IgD-negative memory B cell (primary cell): Measurements from ENCODE around the gene OAS2. TPM values are rescaled to one million over a fixed set of nuclear protein-coding genes. Genes with fewer than 3 reads are reported as not detected.
"Not testable (repeated sequence)": the region's sequence is repeated elsewhere in the genome, so short reads cannot be mapped to it uniquely, and the experiment has no call there.

ENCODE experiments used
- H3K27ac Mint-ChIP-seq, 3 donors: one replicate each; pipeline ENCODE4 v1.8.0; 2020 to 2022; ENCODE audit warnings: mild to moderate bottlenecking in 3 of 3, mixed read lengths in 3 of 3, moderate library complexity in 1 of 3
- H3K27me3 Mint-ChIP-seq: one replicate; pipeline ENCODE4 v1.8.0; 2021; ENCODE audit warnings: mixed read lengths
- H3K36me3 Mint-ChIP-seq: one replicate; pipeline ENCODE4 v1.8.0; 2020; ENCODE audit warnings: mild to moderate bottlenecking, mixed read lengths
- H3K4me1 Mint-ChIP-seq, 3 donors: one replicate each; pipeline ENCODE4 v1.8.0; 2020 to 2022; ENCODE audit warnings: mixed read lengths in 3 of 3, mild to moderate bottlenecking in 1 of 3
- H3K4me3 Mint-ChIP-seq, 4 donors: one replicate each; pipeline ENCODE4 v1.8.0; 2020 to 2022; ENCODE audit warnings: mild to moderate bottlenecking in 4 of 4, mixed read lengths in 4 of 4, moderate library complexity in 3 of 4
- H3K9me3 Mint-ChIP-seq, 3 donors: one replicate each; pipeline ENCODE4 v1.8.0; 2020 to 2021; ENCODE audit warnings: mixed read lengths in 3 of 3, mild to moderate bottlenecking in 1 of 3
- polyA plus RNA-seq: library from polyadenylated mRNA; unstranded; fragments of 300-500 nt; fragmentation: Illumina TruSeq; gene quantifications from one replicate; pipeline ENCODE4 v1.2.3, GENCODE V29; 2021

OAS2 gene
- polyA plus RNA-seq, 1 donor from 2014 or later: 44.7 TPM

DNA sequence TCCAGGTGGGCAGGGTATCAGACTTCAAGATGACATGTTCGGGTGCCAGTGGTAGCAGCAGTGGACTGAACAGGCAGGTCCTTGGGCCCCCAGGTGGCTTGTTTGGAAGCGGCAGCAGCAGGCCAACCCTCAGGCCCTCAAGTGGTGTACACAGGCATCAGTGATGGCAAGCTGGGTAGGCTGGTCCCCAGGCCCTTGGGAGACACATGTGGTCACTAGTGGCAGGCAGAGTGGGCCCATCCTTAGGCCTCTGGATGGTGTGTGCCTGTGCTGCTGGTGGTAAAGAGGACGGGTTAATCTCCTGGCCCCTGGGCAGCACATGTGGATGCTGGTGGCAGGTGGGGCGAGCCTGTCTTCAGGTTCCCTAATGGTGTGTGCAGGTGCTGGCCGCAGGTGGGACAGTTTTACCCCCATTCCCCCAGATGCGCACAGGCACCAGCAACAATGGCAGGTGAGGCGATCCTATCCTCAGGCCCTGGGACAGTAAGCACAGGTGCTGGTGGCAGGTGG lies 8.0 kb downstream of the OAS2 start:
- Mint-ChIP-seq H3K27me3 (no peaks in the 10 kb centered on the region), H3K4me1 (peaks cover 24 to 45% (median 42%) of the 10 kb centered on the region in 3 donors), H3K9me3 (peaks cover 0 to 5% (median 4%) of the 10 kb centered on the region in 3 donors), H3K36me3 (peaks cover 20% of the 10 kb centered on the region), H3K27ac (peak overlapping the region in 1 of 3 donors; percentile 9), H3K4me3 (peak overlapping the region in 1 of 4 donors; percentile 56)

- H3K4me3 Mint-ChIP-seq: no peak overlapping the region
- H3K27me3 Mint-ChIP-seq: no peaks in the 10 kb centered on the region
- H3K27ac Mint-ChIP-seq: peak overlapping the region in 1 of 3 donors; percentile 59
- peaks cover 12% of the 10 kb centered on the region for H3K36me3 Mint-ChIP-seq
- H3K4me1 Mint-ChIP-seq: peaks cover 12 to 35% (median 30%) of the 10 kb centered on the region in 3 donors
- peaks cover 0 to 4% (median 2%) of the 10 kb centered on the region in 3 donors for H3K9me3 Mint-ChIP-seq
Observed at GRCh38 chr12:112987561-112987960, 9.2 kb downstream of the OAS2 start.

DNA sequence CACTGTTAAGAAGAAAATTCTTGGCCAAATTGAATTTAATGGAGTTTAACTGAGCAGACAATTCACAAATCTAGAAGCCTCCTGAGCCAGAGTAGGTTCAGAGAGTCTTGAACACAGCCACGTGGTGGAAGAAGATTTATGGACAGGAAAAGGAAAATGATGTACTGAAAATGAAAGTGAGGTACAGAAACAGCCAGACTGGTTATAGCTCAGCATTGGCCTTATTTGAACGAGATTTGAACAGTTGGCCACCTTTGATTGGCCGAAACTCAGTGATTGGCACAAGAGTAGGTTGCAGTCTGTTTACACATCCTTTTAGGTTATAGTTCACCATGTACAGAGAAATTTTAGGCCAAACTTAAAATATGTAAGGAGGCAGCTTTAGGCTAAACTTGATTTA lies 9.9 kb downstream of the OAS2 start:
- H3K27ac Mint-ChIP-seq: peak overlapping the region; percentile 44 to 65 (median 64)
- peaks cover 16 to 34% (median 27%) of the 10 kb centered on the region in 3 donors for H3K4me1 Mint-ChIP-seq
- peaks cover 15% of the 10 kb centered on the region for H3K36me3 Mint-ChIP-seq
- peak overlapping the region in 1 of 4 donors; percentile 59 for H3K4me3 Mint-ChIP-seq
- peaks cover 0 to 4% (median 2%) of the 10 kb centered on the region in 3 donors for H3K9me3 Mint-ChIP-seq
- no peaks in the 10 kb centered on the region for H3K27me3 Mint-ChIP-seq

DNA sequence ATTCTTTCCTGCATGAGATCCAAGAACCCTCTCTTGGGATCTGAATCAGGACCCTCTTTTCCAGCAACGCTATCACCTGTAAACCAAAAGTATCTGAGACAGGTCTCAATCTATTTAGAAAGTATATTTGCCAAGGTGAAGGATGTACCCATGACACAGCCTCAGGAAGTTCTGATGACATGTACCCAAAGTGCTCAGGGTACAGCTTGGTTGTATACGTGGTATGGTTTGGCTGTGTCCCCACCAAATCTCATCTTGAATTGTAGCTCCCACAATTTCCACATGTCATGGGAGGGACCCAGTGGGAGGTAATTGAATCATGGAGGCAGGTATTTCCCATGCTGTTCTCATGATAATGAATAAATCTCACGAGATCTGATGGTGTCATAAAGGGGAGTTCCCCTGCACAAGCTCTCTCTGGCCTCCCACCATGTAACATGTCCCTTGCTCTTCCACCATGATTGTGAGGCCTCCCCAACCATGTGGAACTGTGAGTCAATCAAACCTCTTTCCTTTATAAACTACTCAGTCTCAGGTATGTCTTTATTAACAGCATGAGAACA lies 10.6 kb downstream of the OAS2 start:
- Mint-ChIP-seq H3K27ac (peak overlapping the region in 1 of 3 donors; percentile 36), H3K4me1 (peaks cover 16 to 31% (median 24%) of the 10 kb centered on the region in 3 donors), H3K36me3 (peaks cover 13% of the 10 kb centered on the region)
- H3K9me3 Mint-ChIP-seq, H3K4me3 Mint-ChIP-seq, H3K27me3 Mint-ChIP-seq: not testable (repeated sequence)

DNA sequence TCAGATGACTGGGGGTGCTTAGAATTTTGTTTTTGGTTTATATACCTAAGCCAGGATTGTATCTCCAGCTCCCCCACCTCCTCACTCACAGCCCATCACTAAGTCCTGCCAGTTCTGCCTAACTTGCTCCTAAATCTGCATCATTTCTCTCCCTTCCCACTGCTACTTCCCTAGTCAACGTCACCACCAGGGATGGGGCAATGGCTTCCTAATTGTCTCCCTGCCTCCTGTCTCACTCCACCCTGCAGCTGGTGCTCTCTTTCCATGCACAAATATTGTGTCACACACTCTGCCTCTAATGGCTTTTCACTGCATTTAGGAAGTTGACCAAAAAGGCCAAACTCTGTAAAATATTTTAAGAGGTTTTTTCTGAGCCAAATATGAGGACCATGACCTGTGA lies 11.5 kb downstream of the OAS2 start:
- no peak overlapping the region for H3K4me3 Mint-ChIP-seq
- peaks cover 18 to 28% (median 18%) of the 10 kb centered on the region in 3 donors for H3K4me1 Mint-ChIP-seq
- H3K36me3 Mint-ChIP-seq: peaks cover 8% of the 10 kb centered on the region
- H3K27ac Mint-ChIP-seq: peak overlapping the region in 2 of 3 donors; percentile 11 to 51
- no peaks in the 10 kb centered on the region for H3K27me3 Mint-ChIP-seq
- peaks cover 0 to 1% (median 0%) of the 10 kb centered on the region in 3 donors for H3K9me3 Mint-ChIP-seq

DNA sequence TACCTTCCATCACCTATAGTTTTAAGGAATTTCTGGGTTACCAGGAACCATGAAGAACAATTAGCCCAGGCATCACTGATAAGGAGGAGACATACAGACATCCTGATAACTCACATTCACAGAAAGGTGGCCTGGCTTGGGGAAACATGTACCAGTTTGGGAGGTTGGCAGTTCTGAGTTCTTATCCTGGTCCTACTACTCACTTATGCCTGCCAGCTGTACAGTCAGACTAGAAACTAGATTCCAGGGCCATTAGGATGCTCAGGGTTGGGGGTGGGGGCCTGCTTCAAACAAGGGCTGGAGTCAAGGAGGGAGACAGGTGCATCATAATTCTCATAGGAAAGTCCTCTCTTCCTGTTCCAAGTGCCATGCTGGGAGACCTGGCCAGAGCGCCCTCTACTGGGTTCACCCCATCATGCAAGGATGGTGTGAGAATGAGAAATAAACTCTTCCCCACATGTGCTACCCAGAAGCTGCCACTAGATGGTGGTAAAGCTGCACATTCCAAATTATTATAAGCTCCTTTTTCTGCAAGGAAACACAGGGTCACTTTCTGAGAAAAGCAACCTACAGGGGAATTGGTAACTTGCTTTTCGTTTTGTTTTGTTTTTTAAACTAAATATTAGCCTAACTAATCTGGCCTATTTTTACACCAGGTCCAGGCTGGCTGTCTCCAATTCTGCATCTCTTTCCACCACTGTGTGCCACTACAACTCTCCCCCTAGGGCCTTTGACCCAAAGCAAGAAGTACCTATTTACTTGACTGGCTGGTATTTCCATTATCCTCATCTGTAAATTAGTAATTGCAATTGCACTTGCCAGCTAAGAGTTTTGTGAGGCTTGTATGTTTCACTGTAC lies 14.5 kb downstream of the OAS2 start:
- H3K27me3 Mint-ChIP-seq: no peaks in the 10 kb centered on the region
- H3K4me1 Mint-ChIP-seq: peaks cover 8 to 20% (median 19%) of the 10 kb centered on the region in 3 donors
- peak overlapping the region; percentile 63 to 82 (median 71) for H3K27ac Mint-ChIP-seq
- peak overlapping the region in 1 of 4 donors; percentile 44 for H3K4me3 Mint-ChIP-seq
- H3K9me3 Mint-ChIP-seq: no peaks in the 10 kb centered on the region
- peaks cover 10% of the 10 kb centered on the region for H3K36me3 Mint-ChIP-seq

GRCh38 chr12:112995008-112995407 lies 16.7 kb downstream of the OAS2 start:
- H3K9me3 Mint-ChIP-seq: no peaks in the 10 kb centered on the region
- no peaks in the 10 kb centered on the region for H3K27me3 Mint-ChIP-seq
- H3K4me1 Mint-ChIP-seq: peaks cover 16 to 27% (median 19%) of the 10 kb centered on the region in 3 donors
- peak overlapping the region in 1 of 3 donors; percentile 24 for H3K27ac Mint-ChIP-seq
- H3K4me3 Mint-ChIP-seq: no peak overlapping the region
- H3K36me3 Mint-ChIP-seq: peaks cover 10% of the 10 kb centered on the region

DNA sequence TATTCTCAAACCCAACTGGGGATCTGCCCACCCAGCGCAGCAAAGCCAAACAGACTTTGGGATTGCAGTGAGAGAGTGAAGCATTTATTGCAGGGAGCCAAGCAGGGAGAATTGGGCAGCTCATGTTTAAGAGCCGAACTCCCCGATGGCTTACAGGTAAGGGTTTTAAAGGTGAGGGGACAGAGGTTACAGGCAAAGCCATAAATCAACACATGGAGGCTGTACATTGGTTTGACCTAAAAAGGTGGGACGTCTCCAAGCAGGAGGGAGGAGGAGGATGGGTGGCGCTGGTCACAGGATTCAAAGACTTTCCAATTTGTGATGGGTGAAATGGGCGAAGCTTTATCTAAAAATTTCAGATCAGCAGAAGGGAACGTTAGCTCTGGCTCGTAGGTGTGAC lies 18.2 kb downstream of the OAS2 start:
- Mint-ChIP-seq H3K9me3 (no peaks in the 10 kb centered on the region), H3K4me1 (peaks cover 16 to 27% (median 21%) of the 10 kb centered on the region in 3 donors), H3K27me3 (no peaks in the 10 kb centered on the region), H3K4me3 (no peak overlapping the region), H3K27ac (no peak overlapping the region), H3K36me3 (peaks cover 10% of the 10 kb centered on the region)

DNA sequence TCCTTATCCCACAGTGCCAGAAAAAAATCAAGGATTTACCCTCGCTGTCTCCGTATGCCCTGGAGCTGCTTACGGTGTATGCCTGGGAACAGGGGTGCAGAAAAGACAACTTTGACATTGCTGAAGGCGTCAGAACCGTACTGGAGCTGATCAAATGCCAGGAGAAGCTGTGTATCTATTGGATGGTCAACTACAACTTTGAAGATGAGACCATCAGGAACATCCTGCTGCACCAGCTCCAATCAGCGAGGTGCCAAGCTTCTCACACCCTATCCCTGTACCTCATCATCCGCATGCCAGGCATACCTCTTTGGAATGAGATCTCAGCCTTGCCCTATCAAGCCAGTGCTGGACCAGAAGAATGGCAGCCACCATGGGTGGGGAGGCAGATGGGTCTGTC lies 19.2 kb downstream of the OAS2 start:
- H3K36me3 Mint-ChIP-seq: peaks cover 14% of the 10 kb centered on the region
- no peaks in the 10 kb centered on the region for H3K27me3 Mint-ChIP-seq
- H3K4me3 Mint-ChIP-seq: peak overlapping the region in 1 of 4 donors; percentile 54
- H3K9me3 Mint-ChIP-seq: no peaks in the 10 kb centered on the region
- peaks cover 16 to 27% (median 19%) of the 10 kb centered on the region in 3 donors for H3K4me1 Mint-ChIP-seq
- H3K27ac Mint-ChIP-seq: peak overlapping the region in 1 of 3 donors; percentile 69

DNA sequence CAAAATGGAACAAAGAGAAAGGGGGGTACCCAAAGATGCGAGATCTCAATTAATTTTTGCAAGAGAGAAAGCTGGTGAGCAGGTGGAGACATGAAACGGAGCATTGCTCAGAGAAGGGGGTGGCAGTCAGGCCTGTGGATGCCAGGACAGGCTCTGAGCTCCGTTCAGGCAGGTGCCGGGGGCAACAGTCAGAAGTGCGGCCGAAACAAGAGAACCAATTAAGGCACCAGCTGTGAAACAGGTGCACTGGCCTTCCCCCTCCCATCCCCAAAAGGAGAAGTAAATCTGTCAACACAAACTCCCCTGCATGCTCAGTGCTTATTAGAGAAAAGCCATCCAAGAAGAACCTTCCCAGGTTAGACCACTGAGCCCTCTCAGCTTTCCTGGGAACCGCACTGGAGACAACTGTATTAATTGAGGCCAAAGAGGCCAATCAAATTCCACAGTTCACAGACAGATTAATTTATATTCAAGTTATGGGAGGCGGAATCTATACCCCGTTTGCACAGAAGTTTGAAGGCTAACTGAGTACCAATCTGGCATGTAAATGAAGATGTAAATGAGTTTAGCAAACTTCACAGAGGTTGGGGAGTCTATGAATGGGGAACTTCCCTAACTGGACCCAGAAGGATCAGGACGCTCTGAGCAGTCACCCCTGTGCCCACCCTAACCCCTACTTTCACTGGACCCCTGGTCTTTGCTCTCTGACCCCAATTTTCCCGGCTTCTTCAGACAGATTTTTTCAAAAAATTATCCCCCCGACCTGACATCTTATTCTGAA lies 20.9 kb downstream of the OAS2 start:
- peaks cover 12% of the 10 kb centered on the region for H3K36me3 Mint-ChIP-seq
- no peaks in the 10 kb centered on the region for H3K27me3 Mint-ChIP-seq
- peaks cover 15 to 21% (median 16%) of the 10 kb centered on the region in 3 donors for H3K4me1 Mint-ChIP-seq
- no peaks in the 10 kb centered on the region for H3K9me3 Mint-ChIP-seq
- H3K27ac Mint-ChIP-seq: peak overlapping the region; percentile 61 to 97 (median 84)
- peak overlapping the region in 3 of 4 donors; percentile 5 to 87 (median 81) for H3K4me3 Mint-ChIP-seq

DNA sequence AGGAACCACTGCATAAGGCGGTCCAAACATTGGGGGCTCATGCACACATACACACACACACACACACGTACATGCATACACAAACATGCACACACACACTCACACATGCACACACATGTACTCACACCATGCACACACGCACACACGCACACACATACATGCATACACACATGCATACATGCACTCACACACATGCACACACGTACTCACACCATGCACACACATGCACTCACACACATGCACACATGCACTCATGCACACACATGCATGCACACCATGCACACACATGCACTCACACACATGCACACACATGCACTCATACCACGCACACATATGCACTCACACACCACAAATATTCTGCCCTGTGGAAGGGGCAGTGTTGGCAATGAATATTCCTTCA lies 22.1 kb downstream of the OAS2 start:
- Mint-ChIP-seq H3K4me3 (no peak overlapping the region), H3K27me3 (no peaks in the 10 kb centered on the region), H3K36me3 (peaks cover 12% of the 10 kb centered on the region), H3K4me1 (peaks cover 15 to 16% (median 16%) of the 10 kb centered on the region in 3 donors), H3K27ac (no peak overlapping the region), H3K9me3 (no peaks in the 10 kb centered on the region)

DNA sequence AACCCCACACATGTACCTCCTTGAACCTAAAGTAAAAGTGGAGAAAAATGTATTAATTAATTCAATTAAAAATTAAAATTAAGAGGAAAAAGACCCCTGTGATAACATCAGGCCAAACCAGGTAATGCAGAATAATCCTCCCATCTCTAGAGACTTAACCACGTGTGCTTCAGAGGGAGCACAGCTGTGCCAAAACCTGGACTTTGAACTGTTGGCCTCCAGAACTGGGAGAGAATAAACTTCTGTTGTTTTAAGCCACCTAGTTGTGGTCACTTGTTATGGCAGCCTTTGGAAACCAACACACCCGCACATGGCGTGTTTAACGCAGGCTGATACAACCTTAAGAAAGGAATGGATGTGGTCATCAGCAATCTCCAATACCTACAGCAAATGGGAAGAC lies 23.8 kb downstream of the OAS2 start:
- H3K36me3 Mint-ChIP-seq: peaks cover 8% of the 10 kb centered on the region
- H3K27ac Mint-ChIP-seq: no peak overlapping the region
- H3K27me3 Mint-ChIP-seq: no peaks in the 10 kb centered on the region
- H3K4me1 Mint-ChIP-seq: peaks cover 15 to 16% (median 16%) of the 10 kb centered on the region in 3 donors
- H3K4me3 Mint-ChIP-seq: no peak overlapping the region
- H3K9me3 Mint-ChIP-seq: no peaks in the 10 kb centered on the region

GRCh38 chr12:113002676-113003075 lies 24.4 kb downstream of the OAS2 start:
- no peak overlapping the region for H3K4me3 Mint-ChIP-seq
- H3K4me1 Mint-ChIP-seq: peaks cover 15 to 16% (median 16%) of the 10 kb centered on the region in 3 donors
- H3K27ac Mint-ChIP-seq: no peak overlapping the region
- H3K27me3 Mint-ChIP-seq: no peaks in the 10 kb centered on the region
- H3K36me3 Mint-ChIP-seq: peaks cover 5% of the 10 kb centered on the region
- H3K9me3 Mint-ChIP-seq: no peaks in the 10 kb centered on the region

DNA sequence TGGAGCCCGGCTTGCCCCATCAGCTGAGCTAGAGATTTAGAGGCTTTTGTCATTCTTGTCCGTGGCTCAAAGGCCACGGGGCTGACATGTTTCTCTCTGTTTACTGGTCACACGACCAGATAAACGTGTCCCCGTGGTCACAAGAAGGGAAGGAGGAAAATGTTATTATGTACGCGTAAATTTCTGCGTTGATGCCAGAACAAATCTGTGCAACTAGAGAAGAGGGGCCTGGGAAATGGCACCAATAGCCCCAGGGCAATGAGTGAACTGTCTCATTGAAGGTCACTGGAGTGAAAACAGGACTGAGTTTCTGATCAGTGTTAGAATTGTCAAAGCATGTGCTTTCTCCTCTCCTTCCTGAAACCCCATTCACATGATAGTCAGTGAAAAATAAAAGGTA lies 25.3 kb downstream of the OAS2 start:
- peaks cover 12 to 14% (median 14%) of the 10 kb centered on the region in 3 donors for H3K4me1 Mint-ChIP-seq
- peaks cover 9% of the 10 kb centered on the region for H3K36me3 Mint-ChIP-seq
- no peaks in the 10 kb centered on the region for H3K27me3 Mint-ChIP-seq
- H3K9me3 Mint-ChIP-seq: no peaks in the 10 kb centered on the region
- H3K4me3 Mint-ChIP-seq: no peak overlapping the region
- H3K27ac Mint-ChIP-seq: no peak overlapping the region
